HEK293 (cell line): Measurements from ENCODE around the gene AKT2.

ENCODE experiments used
- CTCF ChIA-PET: fragments of 350-600 bp; formaldehyde crosslinking; extraction: SDS; loops from one replicate; lab custom pipeline; 2021; ENCODE audit warnings: antibody characterized with exemption; lab: Yijun Ruan, JAX
- POLR2A ChIA-PET: fragments of 300-600 bp; formaldehyde crosslinking; extraction: SDS; loops from one replicate; lab custom pipeline; 2020; ENCODE audit warnings: antibody characterized with exemption, inconsistent platforms; lab: Yijun Ruan, JAX
- H3K27ac ChIP-seq: fragments of 200-500 bp; sonication (Bioruptor generic); 2 replicates; pipeline ENCODE4 v1.5.1; 2014; ENCODE audit warnings: low read depth, low read length, control low read depth, inconsistent platforms; ENCODE audit errors: extremely low read depth
- H3K36me3 ChIP-seq, 2 experiments: fragments of 200-500 bp in 1 of 2; sonication (Bioruptor generic) in 1 of 2; 1 replicate in 1 of 2; 2 replicates in 1 of 2; pipeline ENCODE4 v1.5.1; 2014 to 2017; ENCODE audit warnings: inconsistent platforms in 2 of 2, low read length in 2 of 2; ENCODE audit not compliant: control insufficient read depth in 2 of 2, insufficient read depth in 1 of 2
- H3K4me1 ChIP-seq: fragments of 200-500 bp; sonication (Bioruptor generic); 2 replicates; pipeline ENCODE4 v1.5.1; 2014; ENCODE audit warnings: mild to moderate bottlenecking, low read length, inconsistent platforms; ENCODE audit not compliant: control insufficient read depth, insufficient read depth
- H3K4me3 ChIP-seq: 2 replicates; pipeline ENCODE4 v1.5.1; 2011; ENCODE audit warnings: low read depth, mild to moderate bottlenecking, control low read depth, low read length, moderate library complexity
- H3K9me3 ChIP-seq: fragments of 200-500 bp; sonication (Bioruptor generic); 2 replicates; pipeline ENCODE4 v1.5.1; 2014; ENCODE audit warnings: low read depth, low read length, inconsistent platforms; ENCODE audit not compliant: control insufficient read depth, insufficient read depth
- SALL2 ChIP-seq: fragments of 450-650 bp; formaldehyde crosslinking; IDR thresholded peaks from 2 replicates; pipeline ENCODE4 v1.5.0; 2017; ENCODE audit warnings: missing biosample characterization, mild to moderate bottlenecking, missing genetic modification characterization, borderline replicate concordance
- YY1 ChIP-seq: fragments of 450-650 bp; formaldehyde crosslinking; IDR thresholded peaks from 2 replicates; pipeline ENCODE4 v1.5.1; 2018; ENCODE audit warnings: missing biosample characterization, missing genetic modification characterization
- ZFHX2 ChIP-seq: fragments of 450-650 bp; formaldehyde crosslinking; conservative IDR thresholded peaks from 2 replicates; pipeline ENCODE4 v1.5.1; 2016; ENCODE audit warnings: missing biosample characterization, missing genetic modification characterization
- ZFP3 ChIP-seq: fragments of 450-650 bp; formaldehyde crosslinking; IDR thresholded peaks from 2 replicates; pipeline ENCODE4 v1.5.1; 2016; ENCODE audit warnings: low read depth, missing biosample characterization, missing genetic modification characterization
- ZIC2 ChIP-seq: fragments of 450-650 bp; formaldehyde crosslinking; IDR thresholded peaks from 2 replicates; pipeline ENCODE4 v1.5.1; 2016; ENCODE audit warnings: missing biosample characterization, missing genetic modification characterization
- ZNF121 ChIP-seq: fragments of 450-650 bp; formaldehyde crosslinking; IDR thresholded peaks from 2 replicates; pipeline ENCODE4 v1.5.1; 2016; ENCODE audit warnings: missing biosample characterization, missing genetic modification characterization
- ZNF214 ChIP-seq: fragments of 450-650 bp; formaldehyde crosslinking; IDR thresholded peaks from 2 replicates; pipeline ENCODE4 v1.5.1; 2017; ENCODE audit warnings: missing biosample characterization, mild to moderate bottlenecking, missing genetic modification characterization, borderline replicate concordance
- ZNF394 ChIP-seq: fragments of 450-650 bp; formaldehyde crosslinking; IDR thresholded peaks from 2 replicates; pipeline ENCODE4 v1.5.1; 2016; ENCODE audit warnings: missing biosample characterization, missing genetic modification characterization, mild to moderate bottlenecking, moderate library complexity, borderline replicate concordance
- ZNF423 ChIP-seq: fragments of 450-650 bp; formaldehyde crosslinking; IDR thresholded peaks from 2 replicates; pipeline ENCODE4 v1.5.1; 2016; ENCODE audit warnings: missing biosample characterization, missing genetic modification characterization
- ZNF692 ChIP-seq: fragments of 450-650 bp; formaldehyde crosslinking; IDR thresholded peaks from 2 replicates; pipeline ENCODE4 v1.5.1; 2016; ENCODE audit warnings: missing biosample characterization, missing genetic modification characterization
- TF ChIP-seq, protein P1 (sequence below): fragments of 450-650 bp; formaldehyde crosslinking; IDR thresholded peaks from 2 replicates; pipeline ENCODE4 v1.5.1; 2016; ENCODE audit warnings: missing biosample characterization, missing genetic modification characterization

AKT2 gene

DNA sequence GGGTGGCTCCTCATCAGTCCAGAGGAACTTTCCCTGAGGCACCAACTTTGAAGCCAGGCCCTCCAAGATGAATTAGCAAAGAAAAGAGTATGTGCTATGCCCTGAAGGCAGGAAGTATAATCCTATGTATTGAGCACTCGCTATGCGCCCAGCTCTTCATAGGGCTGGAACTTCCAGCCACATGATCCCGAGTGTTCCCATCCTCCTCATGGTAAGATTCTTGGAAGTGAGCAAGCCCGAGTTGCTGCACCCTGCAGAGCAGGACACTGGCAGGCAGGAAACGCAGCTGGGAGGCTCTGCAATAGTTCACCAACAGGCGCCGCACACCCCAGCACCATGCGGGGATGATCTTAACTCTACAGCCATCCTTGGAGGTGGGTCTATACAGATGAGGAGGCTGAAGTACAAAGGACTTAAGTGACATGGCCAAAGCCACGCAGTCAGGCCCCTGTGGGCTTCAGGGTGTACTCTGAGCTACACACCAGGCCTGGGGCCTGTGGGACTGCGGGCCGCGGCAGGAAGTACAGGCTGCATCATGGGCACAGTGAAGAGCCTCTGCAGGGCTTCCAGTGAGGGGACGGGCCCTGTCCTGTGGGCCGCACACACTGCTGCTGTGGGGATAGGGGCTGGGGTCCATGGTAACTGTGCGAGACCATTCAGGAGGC lies 37.9 kb upstream of the AKT2 start:
- Histone ChIP-seq H3K9me3 (no peaks in the 10 kb centered on the region), H3K4me3 (no peak overlapping the region)
- CTCF ChIA-PET = interaction anchor here (0.7 to 2.1 kb wide), 2 partner anchors 9 to 18 kb away, joined by 3 to 15 read pairs; no protein-coding TSS in a partner anchor
- TF ChIP-seq ZIC2 (tag by site-specific recombination) = peak; percentile 5; the same call in 1 of the 2 replicates
- no peak for TF ChIP-seq SALL2 (tag by site-specific recombination)
- TF ChIP-seq, all 188 proteins: peak for 1
- POLR2A ChIA-PET = interaction anchor here (0.8 to 1.5 kb wide), 2 partner anchors 16 to 25 kb away, joined by 3 to 4 read pairs; partner anchors contain the start of genes C19orf47 and PLD3
- no peak overlapping the region for H3K27ac ChIP-seq
- peaks cover 88 to 99% of the 10 kb centered on the region in 2 experiments for H3K36me3 ChIP-seq
- H3K4me1 ChIP-seq = no peaks in the 10 kb centered on the region; the same call in 1 of the 2 replicates

GRCh38 chr19:40322271-40322610 lies 37.1 kb upstream of the AKT2 start:
- H3K9me3 ChIP-seq = no peaks in the 10 kb centered on the region
- H3K4me1 ChIP-seq = no peaks in the 10 kb centered on the region; the same call in 1 of the 2 replicates
- no peak overlapping the region for H3K27ac ChIP-seq
- TF ChIP-seq ZNF423 = no peak
- no peak for TF ChIP-seq ZFP3 (tag by site-specific recombination)
- no peak for TF ChIP-seq ZNF692
- no peak for TF ChIP-seq ZNF394 (tag by site-specific recombination)
- TF ChIP-seq ZNF214 (tag by site-specific recombination) = no peak
- H3K36me3 ChIP-seq = peaks cover 85 to 99% of the 10 kb centered on the region in 2 experiments
- ChIA-PET CTCF (interaction anchor here (0.7 to 2.1 kb wide), 2 partner anchors 8 to 17 kb away, joined by 3 to 15 read pairs; no protein-coding TSS in a partner anchor), POLR2A (interaction anchor here (0.8 to 1.5 kb wide), 2 partner anchors 17 to 26 kb away, joined by 3 to 4 read pairs; partner anchors contain the start of genes C19orf47 and PLD3)
- no peak overlapping the region for H3K4me3 ChIP-seq

DNA sequence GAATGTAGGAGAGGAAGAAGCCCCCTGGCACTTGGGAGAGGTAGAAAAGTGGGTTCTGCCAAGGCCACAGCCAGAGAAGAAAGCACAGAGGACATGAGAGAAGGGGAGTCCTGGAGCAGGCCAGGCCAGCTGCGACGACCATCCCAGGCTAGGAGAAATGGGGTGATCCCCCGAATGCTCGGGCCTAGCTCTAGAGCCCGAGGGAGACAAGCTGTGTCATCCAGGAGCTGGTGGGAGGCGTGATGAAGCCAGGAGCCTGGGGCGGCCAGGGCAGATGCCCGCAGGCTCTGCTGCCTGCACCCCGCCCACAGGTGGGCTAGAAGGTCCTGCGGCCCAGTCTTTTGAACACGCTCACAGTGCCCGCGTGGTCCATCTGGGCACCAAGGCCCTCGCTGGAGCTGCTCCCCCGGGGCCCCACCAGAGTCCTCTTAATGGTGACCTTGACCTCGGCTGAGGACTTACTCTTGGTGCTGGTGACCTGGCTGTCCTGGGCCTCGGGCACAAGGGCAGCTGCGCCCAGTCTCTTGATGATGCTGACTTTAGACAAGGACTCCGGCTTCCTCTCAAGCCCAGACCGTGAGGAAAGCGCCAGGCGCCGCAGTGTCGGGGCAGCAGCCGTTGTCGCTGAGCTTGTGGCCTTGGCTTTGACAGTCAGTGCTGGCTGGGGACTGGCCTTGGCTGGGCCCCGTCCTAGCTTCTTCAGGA lies 36.6 kb upstream of the AKT2 start:
- no peak for TF ChIP-seq ZFHX2 (tag by site-specific recombination)
- TF ChIP-seq, protein P1, sequence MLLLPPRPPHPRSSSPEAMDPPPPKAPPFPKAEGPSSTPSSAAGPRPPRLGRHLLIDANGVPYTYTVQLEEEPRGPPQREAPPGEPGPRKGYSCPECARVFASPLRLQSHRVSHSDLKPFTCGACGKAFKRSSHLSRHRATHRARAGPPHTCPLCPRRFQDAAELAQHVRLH (tag by site-specific recombination) = no peak
- ChIA-PET POLR2A (interaction anchor here (1.5 kb wide), 1 partner anchor 27 kb away, joined by 4 read pairs; the partner anchor contains the start of genes C19orf47 and PLD3), CTCF (interaction anchor here (0.7 to 2.1 kb wide), 2 partner anchors 16 to 1032 kb away, joined by 3 to 15 read pairs; partner anchors contain the start of gene TGFB1)
- Histone ChIP-seq H3K27ac (no peak overlapping the region), H3K4me1 (no peaks in the 10 kb centered on the region), H3K36me3 (peaks cover 88 to 99% of the 10 kb centered on the region in 2 experiments), H3K9me3 (no peaks in the 10 kb centered on the region), H3K4me3 (no peak overlapping the region)

DNA sequence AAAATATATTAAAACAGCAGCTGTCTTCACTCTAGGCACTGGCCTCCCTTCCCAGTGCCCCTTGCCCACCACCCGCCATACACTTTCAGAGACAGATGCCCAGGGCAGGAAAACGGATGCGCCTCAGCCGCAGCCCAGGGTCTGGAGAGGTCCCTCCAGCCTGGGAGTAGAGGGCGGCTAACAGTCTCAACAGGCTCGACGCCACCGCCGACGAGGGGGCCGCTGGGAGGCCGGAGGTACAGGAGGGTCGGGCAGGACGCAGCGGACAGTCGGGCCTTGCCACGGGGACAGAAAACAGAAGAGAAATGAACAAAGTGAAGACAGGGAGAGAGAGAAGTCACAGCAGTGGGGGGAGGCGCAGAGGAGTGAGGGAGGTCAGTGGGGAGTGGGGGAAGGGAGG lies 35.9 kb upstream of the AKT2 start:
- Histone ChIP-seq H3K4me3 (no peak overlapping the region), H3K36me3 (peaks cover 88 to 98% of the 10 kb centered on the region in 2 experiments)
- CTCF ChIA-PET = interaction anchor here (2.1 kb wide), 1 partner anchor 16 kb away, joined by 15 read pairs; no protein-coding TSS in a partner anchor

More for the DNA sequence above, 35.9 kb upstream of the AKT2 start:
- Histone ChIP-seq H3K27ac (peak overlapping the region; percentile 11; the same call in 1 of the 2 replicates), H3K9me3 (no peaks in the 10 kb centered on the region), H3K4me1 (no peaks in the 10 kb centered on the region)
- TF ChIP-seq YY1 (no peak), ZNF121 (no peak)
- POLR2A ChIA-PET = no interaction called here
